ENCODE data around the gene FAM200A.
"Not testable (repeated sequence)": the region's sequence is repeated elsewhere in the genome, so short reads cannot be mapped to it uniquely, and the experiment has no call there.

GRCh38 chr7:99501236-99501635 lies 50.7 kb downstream of the FAM200A start:
- not testable (repeated sequence) for TF ChIP-seq CTCF (IDR thresholded peaks at IDR 0.05; ENCODE audit: borderline replicate concordance, extremely low read depth, low read length, poor library complexity, severe bottlenecking); EZH2 (IDR thresholded peaks at IDR 0.05; ENCODE audit: borderline replicate concordance, low read depth, low read length, severe bottlenecking)
